OCI-LY3 (cell line): ENCODE measurements around the gene ARL6IP5.

Experiments
- H2AFZ ChIP-seq: fragments of 200-600, 300-600 bp; shearing (Covaris generic); 2 replicates; pipeline ENCODE4 v1.6.0; 2014; ENCODE audit warnings: antibody characterized with exemption, low read depth, low read length
- H3K27ac ChIP-seq: fragments of 200-600, 300-600 bp; sonication (generic); 2 replicates; pipeline ENCODE4 v1.5.1; 2014; ENCODE audit warnings: mild to moderate bottlenecking, low read length, moderate library complexity, mixed read lengths
- H3K27me3 ChIP-seq: fragments of 200-600, 300-600 bp; sonication (generic); 2 replicates; pipeline ENCODE4 v1.6.1; 2014; ENCODE audit warnings: low read depth, low read length, mixed read lengths
- H3K36me3 ChIP-seq: fragments of 200-600, 300-600 bp; sonication (generic); replicated peaks from 2 replicates; pipeline ENCODE3; 2014; ENCODE audit warnings: low read depth, low read length, mixed read lengths
- H3K4me1 ChIP-seq: fragments of 300-600, 200-600 bp; sonication (generic); 2 replicates; pipeline ENCODE4 v1.6.1; 2014; ENCODE audit warnings: low read length, mixed read lengths
- H3K4me2 ChIP-seq: fragments of 200-600, 300-600 bp; sonication (generic); 2 replicates; pipeline ENCODE4 v1.6.1; 2014; ENCODE audit warnings: low read length, mixed read lengths
- H3K4me3 ChIP-seq: fragments of 300-600, 200-600 bp; sonication (generic); 2 replicates; pipeline ENCODE4 v1.5.1; 2014; ENCODE audit warnings: antibody characterized with exemption, mild to moderate bottlenecking, low read length, moderate library complexity
- H3K79me2 ChIP-seq: fragments of 300-600, 200-600 bp; shearing (Covaris generic); 2 replicates; pipeline ENCODE4 v1.6.1; 2014; ENCODE audit warnings: mild to moderate bottlenecking, low read length, mixed read lengths
- H3K9ac ChIP-seq: fragments of 300-600, 200-600 bp; shearing (Covaris generic); 2 replicates; pipeline ENCODE4 v1.6.0; 2014; ENCODE audit warnings: mild to moderate bottlenecking, low read length, moderate library complexity
- H3K9me3 ChIP-seq: fragments of 200-600, 300-600 bp; shearing (Covaris generic); 2 replicates; pipeline ENCODE4 v1.6.1; 2014; ENCODE audit warnings: low read length, mixed read lengths; ENCODE audit not compliant: insufficient read depth
- H4K20me1 ChIP-seq: fragments of 200-600, 300-600 bp; sonication (generic); 2 replicates; pipeline ENCODE4 v1.6.1; 2016; ENCODE audit warnings: low read length, mixed read lengths; ENCODE audit not compliant: insufficient read depth
- EZH2phosphoT487 ChIP-seq: fragments of 200-600 bp; shearing (Covaris generic); IDR thresholded peaks from 2 replicates; pipeline ENCODE4 v1.6.1; 2018; ENCODE audit warnings: antibody characterized with exemption, mixed run types, low read depth
- TF ChIP-seq, protein P1 (sequence below): fragments of 200-600, 300-600 bp; sonication (generic); IDR thresholded peaks from 2 replicates; pipeline ENCODE4 v1.5.1; 2014; ENCODE audit warnings: antibody characterized with exemption, low read length, low read depth

Gene ARL6IP5

DNA sequence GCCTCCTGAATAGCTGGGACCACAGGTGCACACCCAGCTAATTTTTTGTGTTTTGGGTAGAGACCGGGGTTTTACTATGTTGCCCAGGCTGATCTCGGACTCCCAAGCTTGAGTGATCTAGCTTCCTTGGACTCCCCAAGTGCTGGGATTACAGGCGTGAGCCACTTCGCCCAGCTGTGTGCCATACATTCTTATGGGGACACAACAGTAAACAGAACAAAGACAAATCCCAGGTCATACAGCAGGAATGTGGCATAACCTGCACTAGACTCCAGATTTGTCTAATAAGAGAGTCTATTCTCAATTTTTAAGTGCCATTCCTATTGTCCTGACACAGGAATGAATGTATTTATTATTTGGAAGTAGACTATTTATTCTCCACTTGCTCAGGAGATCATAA lies 17.6 kb downstream of the ARL6IP5 start:
- Histone ChIP-seq H3K4me1 (no peaks in the 10 kb centered on the region), H3K79me2 (peaks cover 12% of the 10 kb centered on the region), H4K20me1 (no peaks in the 10 kb centered on the region), H3K36me3 (peaks cover 50% of the 10 kb centered on the region), H3K4me2 (no peak overlapping the region), H3K27me3 (no peaks in the 10 kb centered on the region), H3K9ac (no peak overlapping the region), H3K9me3 (no peaks in the 10 kb centered on the region), H3K4me3 (no peak overlapping the region), H2AFZ (no peak overlapping the region), H3K27ac (no peak overlapping the region)
- TF ChIP-seq, protein P1, sequence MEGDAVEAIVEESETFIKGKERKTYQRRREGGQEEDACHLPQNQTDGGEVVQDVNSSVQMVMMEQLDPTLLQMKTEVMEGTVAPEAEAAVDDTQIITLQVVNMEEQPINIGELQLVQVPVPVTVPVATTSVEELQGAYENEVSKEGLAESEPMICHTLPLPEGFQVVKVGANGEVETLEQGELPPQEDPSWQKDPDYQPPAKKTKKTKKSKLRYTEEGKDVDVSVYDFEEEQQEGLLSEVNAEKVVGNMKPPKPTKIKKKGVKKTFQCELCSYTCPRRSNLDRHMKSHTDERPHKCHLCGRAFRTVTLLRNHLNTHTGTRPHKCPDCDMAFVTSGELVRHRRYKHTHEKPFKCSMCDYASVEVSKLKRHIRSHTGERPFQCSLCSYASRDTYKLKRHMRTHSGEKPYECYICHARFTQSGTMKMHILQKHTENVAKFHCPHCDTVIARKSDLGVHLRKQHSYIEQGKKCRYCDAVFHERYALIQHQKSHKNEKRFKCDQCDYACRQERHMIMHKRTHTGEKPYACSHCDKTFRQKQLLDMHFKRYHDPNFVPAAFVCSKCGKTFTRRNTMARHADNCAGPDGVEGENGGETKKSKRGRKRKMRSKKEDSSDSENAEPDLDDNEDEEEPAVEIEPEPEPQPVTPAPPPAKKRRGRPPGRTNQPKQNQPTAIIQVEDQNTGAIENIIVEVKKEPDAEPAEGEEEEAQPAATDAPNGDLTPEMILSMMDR, result no peak
- TF ChIP-seq EZH2phosphoT487, result no peak

GRCh38 chr3:69103123-69103522 lies 18.4 kb downstream of the ARL6IP5 start:
- Histone ChIP-seq H3K36me3 (peaks cover 50% of the 10 kb centered on the region), H3K4me2 (no peak overlapping the region), H3K9ac (no peak overlapping the region), H3K27me3 (no peaks in the 10 kb centered on the region), H3K9me3 (no peaks in the 10 kb centered on the region), H3K4me1 (no peaks in the 10 kb centered on the region), H3K4me3 (no peak overlapping the region), H3K27ac (no peak overlapping the region), H2AFZ (no peak overlapping the region), H4K20me1 (no peaks in the 10 kb centered on the region), H3K79me2 (peaks cover 8% of the 10 kb centered on the region)
- TF ChIP-seq EZH2phosphoT487, result no peak
- TF ChIP-seq, protein P1, result no peak

- no peak overlapping the region for H3K9ac ChIP-seq
- no peak overlapping the region for H3K27ac ChIP-seq
These were observed 19.8 kb downstream of the ARL6IP5 start for GRCh38 chr3:69104586-69104985.

DNA sequence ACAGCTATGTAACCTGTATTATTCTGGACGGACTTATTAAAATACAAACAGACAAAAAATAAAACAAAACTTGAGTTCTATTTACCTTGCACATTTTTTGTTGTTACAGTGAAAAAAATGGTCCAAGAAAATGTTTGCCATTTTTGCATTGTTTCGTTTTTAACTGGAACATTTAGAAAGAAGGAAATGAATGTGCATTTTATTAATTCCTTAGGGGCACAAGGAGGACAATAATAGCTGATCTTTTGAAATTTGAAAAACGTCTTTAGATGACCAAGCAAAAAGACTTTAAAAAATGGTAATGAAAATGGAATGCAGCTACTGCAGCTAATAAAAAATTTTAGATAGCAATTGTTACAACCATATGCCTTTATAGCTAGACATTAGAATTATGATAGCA lies 20.6 kb downstream of the ARL6IP5 start:
- no peak overlapping the region for H3K4me2 ChIP-seq
- peaks cover 43% of the 10 kb centered on the region for H3K36me3 ChIP-seq
- TF ChIP-seq EZH2phosphoT487, result no peak
- TF ChIP-seq, protein P1, result no peak
- no peaks in the 10 kb centered on the region for H3K9me3 ChIP-seq
- H3K27ac ChIP-seq, result no peak overlapping the region
- H3K4me1 ChIP-seq, result no peaks in the 10 kb centered on the region
- no peaks in the 10 kb centered on the region for H3K27me3 ChIP-seq
- H4K20me1 ChIP-seq, result no peaks in the 10 kb centered on the region
- no peak overlapping the region for H3K9ac ChIP-seq
- H3K79me2 ChIP-seq, result peaks cover 1% of the 10 kb centered on the region; the same call in 1 of the 2 replicates
- no peak overlapping the region for H3K4me3 ChIP-seq
- H2AFZ ChIP-seq, result no peak overlapping the region

More at GRCh38 chr3:69104586-69104985, 19.8 kb downstream of the ARL6IP5 start:
- peaks cover 6% of the 10 kb centered on the region for H3K79me2 ChIP-seq
- peaks cover 47% of the 10 kb centered on the region for H3K36me3 ChIP-seq
- H3K9me3 ChIP-seq, result no peaks in the 10 kb centered on the region
- H2AFZ ChIP-seq, result no peak overlapping the region
- no peaks in the 10 kb centered on the region for H4K20me1 ChIP-seq
- H3K4me1 ChIP-seq, result no peaks in the 10 kb centered on the region
- TF ChIP-seq EZH2phosphoT487, result no peak
- TF ChIP-seq, protein P1, result no peak
- no peak overlapping the region for H3K4me3 ChIP-seq
- H3K4me2 ChIP-seq, result no peak overlapping the region
- no peaks in the 10 kb centered on the region for H3K27me3 ChIP-seq
